ENCODE results near the gene DCST2.

DNA sequence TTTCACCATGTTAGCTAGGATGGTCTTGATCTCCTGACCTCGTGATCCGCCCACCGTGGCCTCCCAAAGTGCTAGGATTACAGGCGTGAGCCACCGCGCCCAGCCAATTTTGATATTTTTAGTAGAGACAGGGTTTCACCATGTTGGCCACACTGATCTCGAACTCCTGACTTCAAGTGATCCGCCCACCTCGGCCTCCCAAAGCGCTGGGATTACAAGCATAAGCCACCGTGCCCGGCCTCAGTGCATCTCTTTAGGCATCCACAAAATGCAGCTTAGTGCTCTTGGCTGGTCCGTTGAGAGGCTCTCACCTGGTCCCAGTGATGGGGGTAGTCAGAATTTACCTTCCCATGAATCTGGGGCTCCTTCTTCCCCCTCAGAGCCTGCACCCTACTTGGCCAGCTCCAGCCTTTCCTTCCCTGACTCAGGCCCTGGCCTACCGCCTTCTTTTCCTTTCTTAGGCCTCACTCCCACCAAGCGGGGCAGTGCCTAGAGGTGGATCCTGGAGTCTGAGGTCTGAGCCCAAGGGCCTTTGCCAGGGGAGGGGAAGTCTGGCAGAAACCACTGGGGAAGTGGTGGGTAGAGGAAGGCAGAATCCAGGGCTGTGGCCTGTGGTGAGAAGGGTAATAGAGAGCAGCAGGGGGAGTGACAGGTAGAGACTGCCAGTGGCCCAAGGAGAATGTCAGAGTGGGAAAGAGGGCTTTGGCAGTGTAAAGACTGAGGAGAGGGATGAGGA lies 36.4 kb downstream of the DCST2 start:
- TF ChIP-seq, protein P1, sequence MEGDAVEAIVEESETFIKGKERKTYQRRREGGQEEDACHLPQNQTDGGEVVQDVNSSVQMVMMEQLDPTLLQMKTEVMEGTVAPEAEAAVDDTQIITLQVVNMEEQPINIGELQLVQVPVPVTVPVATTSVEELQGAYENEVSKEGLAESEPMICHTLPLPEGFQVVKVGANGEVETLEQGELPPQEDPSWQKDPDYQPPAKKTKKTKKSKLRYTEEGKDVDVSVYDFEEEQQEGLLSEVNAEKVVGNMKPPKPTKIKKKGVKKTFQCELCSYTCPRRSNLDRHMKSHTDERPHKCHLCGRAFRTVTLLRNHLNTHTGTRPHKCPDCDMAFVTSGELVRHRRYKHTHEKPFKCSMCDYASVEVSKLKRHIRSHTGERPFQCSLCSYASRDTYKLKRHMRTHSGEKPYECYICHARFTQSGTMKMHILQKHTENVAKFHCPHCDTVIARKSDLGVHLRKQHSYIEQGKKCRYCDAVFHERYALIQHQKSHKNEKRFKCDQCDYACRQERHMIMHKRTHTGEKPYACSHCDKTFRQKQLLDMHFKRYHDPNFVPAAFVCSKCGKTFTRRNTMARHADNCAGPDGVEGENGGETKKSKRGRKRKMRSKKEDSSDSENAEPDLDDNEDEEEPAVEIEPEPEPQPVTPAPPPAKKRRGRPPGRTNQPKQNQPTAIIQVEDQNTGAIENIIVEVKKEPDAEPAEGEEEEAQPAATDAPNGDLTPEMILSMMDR (IDR thresholded peaks at IDR 0.05; ENCODE audit: borderline replicate concordance, extremely low read depth, low read length, poor library complexity, severe bottlenecking), result no peak
- TF ChIP-seq EZH2 (IDR thresholded peaks at IDR 0.05; ENCODE audit: borderline replicate concordance, low read depth, low read length, severe bottlenecking), result no peak
